ENCODE measurements around the gene THAP7.
"Not testable (repeated sequence)": the region's sequence is repeated elsewhere in the genome, so short reads cannot be mapped to it uniquely, and the experiment has no call there.

GRCh38 chr22:21048965-21049364, 47.0 kb upstream of the THAP7 start:
- TF ChIP-seq POLR2A (IDR thresholded peaks at IDR 0.05; ENCODE audit: low read depth, low read length); CTCF (IDR thresholded peaks at IDR 0.05; ENCODE audit: extremely low read depth in 1 of 2, insufficient read depth in 1 of 2, low read depth in 1 of 2, low read length in 2 of 2); POLR2AphosphoS5 (IDR thresholded peaks at IDR 0.05; ENCODE audit: insufficient read depth, low read depth, low read length); EZH2 (IDR thresholded peaks at IDR 0.05; ENCODE audit: borderline replicate concordance, low read depth, low read length, severe bottlenecking); MYC (IDR thresholded peaks at IDR 0.05; ENCODE audit: low read depth, low read length); FOS (IDR thresholded peaks at IDR 0.05; ENCODE audit: borderline replicate concordance, insufficient read depth, low read length); JUN (IDR thresholded peaks at IDR 0.05; ENCODE audit: borderline replicate concordance, insufficient read depth, insufficient read length, low read depth); GATA2 (IDR thresholded peaks at IDR 0.05; ENCODE audit: insufficient read depth, insufficient read length, low read depth, low read length); MAX (IDR thresholded peaks at IDR 0.05; ENCODE audit: insufficient read depth, insufficient read length): not testable (repeated sequence)

All from endothelial cell of umbilical vein (primary cell).